Hepatocyte (in vitro differentiated cells): ENCODE results near the gene ERBB4.

Source experiments
- CTCF ChIP-seq: fragments of 200-600 bp; sonication (generic); IDR thresholded peaks from 2 replicates; pipeline ENCODE4 v1.5.1; 2016; ENCODE audit warnings: antibody characterized with exemption, mild to moderate bottlenecking; ENCODE audit not compliant: poor library complexity
- EZH2 ChIP-seq: fragments of 200-600 bp; sonication (generic); IDR thresholded peaks from 2 replicates; pipeline ENCODE4 v1.6.1; 2016; ENCODE audit warnings: antibody characterized with exemption, mild to moderate bottlenecking, borderline replicate concordance
- EZH2phosphoT487 ChIP-seq: fragments of 200-600 bp; sonication (generic); IDR thresholded peaks from one replicate; pipeline ENCODE4 v1.6.1; 2018; ENCODE audit warnings: antibody characterized with exemption, mild to moderate bottlenecking, low read depth, moderate library complexity; ENCODE audit not compliant: unreplicated experiment, severe bottlenecking

GRCh38 chr2:211800001-211800400, 738.6 kb downstream of the ERBB4 start:
- no peak for TF ChIP-seq CTCF
- no peak for TF ChIP-seq EZH2
- no peak for TF ChIP-seq EZH2phosphoT487
